Neural progenitor cell (in vitro differentiated cells): ENCODE data around the gene ESPN. TPM values are rescaled to one million over a fixed set of nuclear protein-coding genes. Genes with fewer than 3 reads are reported as not detected.

Experiments used
- DNase-seq: peaks from one replicate; pipeline ENCODE4 v3.0.0-alpha.2; 2016; ENCODE audit warnings: low spot score
- H2AFZ ChIP-seq: fragments of 200-600 bp; sonication (generic); replicated peaks from 2 replicates; pipeline ENCODE4 v1.6.1; 2016; ENCODE audit warnings: antibody characterized with exemption
- H3F3A ChIP-seq: fragments of 200-600 bp; sonication (generic); 2 replicates; pipeline ENCODE4 v1.6.1; 2016; ENCODE audit warnings: antibody characterized with exemption, low read depth
- H3K27ac ChIP-seq: fragments of 200-600 bp; sonication (generic); 2 replicates; pipeline ENCODE4 v1.5.1; 2016; ENCODE audit warnings: mild to moderate bottlenecking
- H3K27me3 ChIP-seq: fragments of 200-600 bp; sonication (generic); 2 replicates; pipeline ENCODE4 v1.6.1; 2016; ENCODE audit warnings: mild to moderate bottlenecking, moderate library complexity
- H3K36me3 ChIP-seq: fragments of 200-600 bp; sonication (generic); 2 replicates; pipeline ENCODE4 v1.5.1; 2016
- H3K4me1 ChIP-seq: fragments of 200-600 bp; sonication (generic); 2 replicates; pipeline ENCODE4 v1.6.1; 2016; ENCODE audit warnings: mixed run types
- H3K4me2 ChIP-seq: fragments of 200-600 bp; sonication (generic); 2 replicates; pipeline ENCODE4 v1.6.1; 2016
- H3K4me3 ChIP-seq: fragments of 200-600 bp; sonication (generic); 2 replicates; pipeline ENCODE4 v1.5.1; 2016
- H3K79me2 ChIP-seq: fragments of 200-600 bp; sonication (generic); 2 replicates; pipeline ENCODE4 v1.6.1; 2016; ENCODE audit warnings: low read depth
- H3K9ac ChIP-seq: fragments of 200-600 bp; sonication (generic); 2 replicates; pipeline ENCODE4 v1.6.1; 2016
- H3K9me3 ChIP-seq: fragments of 200-600 bp; sonication (generic); 2 replicates; pipeline ENCODE4 v1.5.1; 2016; ENCODE audit warnings: low read depth
- H4K20me1 ChIP-seq: fragments of 200-600 bp; sonication (generic); 2 replicates; pipeline ENCODE4 v1.6.1; 2016; ENCODE audit warnings: low read depth
- H3K27ac Mint-ChIP-seq: 3 replicates; pipeline ENCODE4 v1.8.0; 2021; ENCODE audit warnings: mixed read lengths
- H3K27me3 Mint-ChIP-seq: 2 replicates; pipeline ENCODE4 v1.8.0; 2022; ENCODE audit warnings: low read depth, mild to moderate bottlenecking, inconsistent platforms, moderate library complexity, mixed read lengths; ENCODE audit not compliant: insufficient read depth
- H3K36me3 Mint-ChIP-seq: 3 replicates; pipeline ENCODE4 v1.8.0; 2021; ENCODE audit warnings: mixed read lengths
- H3K4me1 Mint-ChIP-seq: 3 replicates; pipeline ENCODE4 v1.8.0; 2021; ENCODE audit warnings: mixed read lengths
- H3K4me3 Mint-ChIP-seq: 3 replicates; pipeline ENCODE4 v1.8.0; 2021; ENCODE audit warnings: mild to moderate bottlenecking, moderate library complexity, mixed read lengths
- H3K9me3 Mint-ChIP-seq: 3 replicates; pipeline ENCODE4 v1.8.0; 2020; ENCODE audit warnings: mixed read lengths
- EZH2 ChIP-seq: fragments of 200-600 bp; sonication (generic); IDR thresholded peaks from 2 replicates; pipeline ENCODE4 v1.6.1; 2017; ENCODE audit warnings: antibody characterized with exemption, mild to moderate bottlenecking, moderate library complexity
- EZH2phosphoT487 ChIP-seq: fragments of 200-600 bp; sonication (generic); IDR thresholded peaks from 2 replicates; pipeline ENCODE4 v1.6.1; 2017; ENCODE audit warnings: antibody characterized with exemption
- total RNA-seq: library from RNA; depleted of rRNA; stranded (reverse); fragments of >200 nt; gene quantifications from 2 replicates; pipeline ENCODE4 v1.2.3, GENCODE V29; 2015; ENCODE audit warnings: low replicate concordance
- TF ChIP-seq, protein P1 (sequence below): fragments of 200-600 bp; sonication (generic); IDR thresholded peaks from 2 replicates; pipeline ENCODE4 v1.5.1; 2017; ENCODE audit warnings: antibody characterized with exemption, mild to moderate bottlenecking

The ESPN gene, protein sequence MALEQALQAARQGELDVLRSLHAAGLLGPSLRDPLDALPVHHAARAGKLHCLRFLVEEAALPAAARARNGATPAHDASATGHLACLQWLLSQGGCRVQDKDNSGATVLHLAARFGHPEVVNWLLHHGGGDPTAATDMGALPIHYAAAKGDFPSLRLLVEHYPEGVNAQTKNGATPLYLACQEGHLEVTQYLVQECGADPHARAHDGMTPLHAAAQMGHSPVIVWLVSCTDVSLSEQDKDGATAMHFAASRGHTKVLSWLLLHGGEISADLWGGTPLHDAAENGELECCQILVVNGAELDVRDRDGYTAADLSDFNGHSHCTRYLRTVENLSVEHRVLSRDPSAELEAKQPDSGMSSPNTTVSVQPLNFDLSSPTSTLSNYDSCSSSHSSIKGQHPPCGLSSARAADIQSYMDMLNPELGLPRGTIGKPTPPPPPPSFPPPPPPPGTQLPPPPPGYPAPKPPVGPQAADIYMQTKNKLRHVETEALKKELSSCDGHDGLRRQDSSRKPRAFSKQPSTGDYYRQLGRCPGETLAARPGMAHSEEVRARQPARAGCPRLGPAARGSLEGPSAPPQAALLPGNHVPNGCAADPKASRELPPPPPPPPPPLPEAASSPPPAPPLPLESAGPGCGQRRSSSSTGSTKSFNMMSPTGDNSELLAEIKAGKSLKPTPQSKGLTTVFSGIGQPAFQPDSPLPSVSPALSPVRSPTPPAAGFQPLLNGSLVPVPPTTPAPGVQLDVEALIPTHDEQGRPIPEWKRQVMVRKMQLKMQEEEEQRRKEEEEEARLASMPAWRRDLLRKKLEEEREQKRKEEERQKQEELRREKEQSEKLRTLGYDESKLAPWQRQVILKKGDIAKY
- total RNA-seq, result 7.1 and 11.0 TPM in 2 replicates

DNA sequence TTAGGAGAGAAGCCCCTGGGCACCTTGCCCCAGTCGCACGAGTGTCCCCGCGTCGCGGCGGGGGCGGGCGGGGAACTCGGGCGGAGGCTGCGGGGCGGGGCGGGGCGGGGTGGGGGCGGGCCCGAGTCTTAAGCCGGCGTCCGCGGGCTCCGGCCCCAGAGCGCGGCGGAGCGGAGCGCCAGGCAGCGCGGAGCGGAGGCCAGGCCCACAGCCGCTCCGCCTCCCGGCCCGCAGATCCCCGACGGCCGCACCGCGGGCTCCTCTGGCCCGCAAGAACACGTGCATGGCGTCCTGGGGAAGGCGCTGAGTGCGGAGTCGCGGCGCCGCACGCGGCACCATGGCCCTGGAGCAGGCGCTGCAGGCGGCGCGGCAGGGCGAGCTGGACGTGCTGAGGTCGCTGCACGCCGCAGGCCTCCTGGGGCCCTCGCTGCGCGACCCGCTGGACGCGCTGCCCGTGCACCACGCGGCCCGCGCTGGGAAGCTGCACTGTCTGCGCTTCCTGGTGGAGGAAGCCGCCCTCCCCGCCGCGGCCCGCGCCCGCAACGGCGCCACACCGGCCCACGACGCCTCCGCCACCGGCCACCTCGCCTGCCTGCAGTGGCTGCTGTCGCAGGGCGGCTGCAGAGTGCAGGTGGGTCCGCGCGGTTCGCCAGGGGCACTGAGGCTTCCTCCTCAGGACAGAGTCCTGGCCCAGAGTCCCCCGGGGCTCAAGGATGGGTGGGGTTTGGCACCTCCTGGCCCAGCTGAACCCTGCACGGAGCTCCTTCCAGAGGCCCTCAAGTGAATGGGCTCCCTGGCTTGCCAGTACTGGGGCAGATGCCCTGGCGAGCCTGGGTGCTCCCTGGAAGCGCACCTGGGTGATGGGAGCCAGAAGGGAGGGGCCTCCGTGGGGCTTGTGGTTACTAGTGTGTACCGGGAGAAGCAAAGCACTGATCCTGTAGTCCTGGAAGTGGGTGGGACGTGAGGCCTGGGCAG, at the start of gene ESPN:
TSS of gene ESPN (plus strand) at position 158 of the 975 bp plus-strand sequence. CDS start at position 338, 180 bp downstream.
- peaks cover 27% of the 10 kb centered on the region for H3F3A ChIP-seq
- DNase-seq, result peak; percentile 76
- no peak within 1 kb of the TSS for H3K27ac ChIP-seq
- H3K9ac ChIP-seq, result no peak within 1 kb of the TSS
- peaks cover 89% of the 10 kb centered on the region for H3K27me3 ChIP-seq
- Mint-ChIP-seq H3K27me3 (peaks cover 65% of the 10 kb centered on the region), H3K4me3 (peak within 1 kb of the TSS; percentile 48), H3K4me1 (peaks cover 17% of the 10 kb centered on the region), H3K9me3 (no peaks in the 10 kb centered on the region), H3K27ac (no peak within 1 kb of the TSS), H3K36me3 (no peaks in the 10 kb centered on the region)
- TF ChIP-seq EZH2 (peak; percentile 90), EZH2phosphoT487 (peak; percentile 26)
- TF ChIP-seq, protein P1, sequence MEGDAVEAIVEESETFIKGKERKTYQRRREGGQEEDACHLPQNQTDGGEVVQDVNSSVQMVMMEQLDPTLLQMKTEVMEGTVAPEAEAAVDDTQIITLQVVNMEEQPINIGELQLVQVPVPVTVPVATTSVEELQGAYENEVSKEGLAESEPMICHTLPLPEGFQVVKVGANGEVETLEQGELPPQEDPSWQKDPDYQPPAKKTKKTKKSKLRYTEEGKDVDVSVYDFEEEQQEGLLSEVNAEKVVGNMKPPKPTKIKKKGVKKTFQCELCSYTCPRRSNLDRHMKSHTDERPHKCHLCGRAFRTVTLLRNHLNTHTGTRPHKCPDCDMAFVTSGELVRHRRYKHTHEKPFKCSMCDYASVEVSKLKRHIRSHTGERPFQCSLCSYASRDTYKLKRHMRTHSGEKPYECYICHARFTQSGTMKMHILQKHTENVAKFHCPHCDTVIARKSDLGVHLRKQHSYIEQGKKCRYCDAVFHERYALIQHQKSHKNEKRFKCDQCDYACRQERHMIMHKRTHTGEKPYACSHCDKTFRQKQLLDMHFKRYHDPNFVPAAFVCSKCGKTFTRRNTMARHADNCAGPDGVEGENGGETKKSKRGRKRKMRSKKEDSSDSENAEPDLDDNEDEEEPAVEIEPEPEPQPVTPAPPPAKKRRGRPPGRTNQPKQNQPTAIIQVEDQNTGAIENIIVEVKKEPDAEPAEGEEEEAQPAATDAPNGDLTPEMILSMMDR, result no peak
- H4K20me1 ChIP-seq, result peaks cover 48% of the 10 kb centered on the region
- peak within 1 kb of the TSS; percentile 57 for H2AFZ ChIP-seq
- peaks cover 21% of the 10 kb centered on the region for H3K4me1 ChIP-seq
- no peaks in the 10 kb centered on the region for H3K36me3 ChIP-seq
- H3K4me3 ChIP-seq, result peak within 1 kb of the TSS; percentile 19
- no peaks in the 10 kb centered on the region for H3K79me2 ChIP-seq
- no peaks in the 10 kb centered on the region for H3K9me3 ChIP-seq
- H3K4me2 ChIP-seq, result peak within 1 kb of the TSS; percentile 45

- Histone ChIP-seq H2AFZ (no peak overlapping the region), H3K4me3 (no peak overlapping the region), H3K36me3 (no peaks in the 10 kb centered on the region), H3K27me3 (no peaks in the 10 kb centered on the region), H3K79me2 (peaks cover 87% of the 10 kb centered on the region), H3K9ac (no peak overlapping the region), H3K4me1 (no peaks in the 10 kb centered on the region), H3F3A (no peaks in the 10 kb centered on the region), H3K9me3 (no peaks in the 10 kb centered on the region), H3K4me2 (no peak overlapping the region), H3K27ac (no peak overlapping the region), H4K20me1 (no peaks in the 10 kb centered on the region)
- DNase-seq, result peak; percentile 43
- peaks cover 19% of the 10 kb centered on the region for H3K9me3 Mint-ChIP-seq
- TF ChIP-seq, protein P1, result peak; percentile 26
- TF ChIP-seq EZH2phosphoT487, result no peak
- no peak for TF ChIP-seq EZH2
- peak overlapping the region; percentile 60 for H3K27ac Mint-ChIP-seq
- H3K4me3 Mint-ChIP-seq, result no peak overlapping the region
- peaks cover 2% of the 10 kb centered on the region for H3K27me3 Mint-ChIP-seq
- no peaks in the 10 kb centered on the region for H3K4me1 Mint-ChIP-seq
- peaks cover 7% of the 10 kb centered on the region for H3K36me3 Mint-ChIP-seq
Measured at GRCh38 chr1:6378096-6378746, 46.4 kb upstream of the ESPN start.

- Histone ChIP-seq H3K4me2 (no peak overlapping the region), H4K20me1 (no peaks in the 10 kb centered on the region), H3K4me3 (no peak overlapping the region), H3K9me3 (peaks cover 5% of the 10 kb centered on the region), H3K9ac (no peak overlapping the region), H3K36me3 (no peaks in the 10 kb centered on the region), H3K27me3 (no peaks in the 10 kb centered on the region), H3F3A (no peaks in the 10 kb centered on the region), H3K27ac (no peak overlapping the region), H3K4me1 (peaks cover 6% of the 10 kb centered on the region), H2AFZ (no peak overlapping the region), H3K79me2 (peaks cover 91% of the 10 kb centered on the region)
- Mint-ChIP-seq H3K27ac (no peak overlapping the region), H3K4me1 (peaks cover 6% of the 10 kb centered on the region), H3K36me3 (peaks cover 13% of the 10 kb centered on the region), H3K27me3 (peaks cover 2% of the 10 kb centered on the region), H3K4me3 (no peak overlapping the region), H3K9me3 (peaks cover 28% of the 10 kb centered on the region)
- no peak for DNase-seq
- TF ChIP-seq EZH2phosphoT487 (no peak), EZH2 (no peak)
- TF ChIP-seq, protein P1, result no peak
Measured at GRCh38 chr1:6380037-6380436, 44.5 kb upstream of the ESPN start.
